HG02798 (cell line): ENCODE results near the gene NKIRAS1.
"Not testable (repeated sequence)": the region's sequence is repeated elsewhere in the genome, so short reads cannot be mapped to it uniquely, and the experiment has no call there.

Experiments
- ATAC-seq: cut with Tn5 transposase; IDR thresholded peaks from one replicate; pipeline ENCODE4 v1.9.1; 2021; ENCODE audit warnings: mild to moderate bottlenecking; ENCODE audit not compliant: unreplicated experiment, poor library complexity

Gene NKIRAS1

GRCh38 chr3:23941440-23941839 lies 24.6 kb upstream of the NKIRAS1 start:
- ATAC-seq, result no peak

GRCh38 chr3:23940775-23941174 lies 24.0 kb upstream of the NKIRAS1 start:
- ATAC-seq, result no peak

GRCh38 chr3:23938688-23939087 lies 21.9 kb upstream of the NKIRAS1 start:
- ATAC-seq, result no peak

GRCh38 chr3:23937296-23937695 lies 20.5 kb upstream of the NKIRAS1 start:
- no peak for ATAC-seq

- ATAC-seq, result no peak
Measured at GRCh38 chr3:23934253-23934652, 17.5 kb upstream of the NKIRAS1 start.

GRCh38 chr3:23932571-23932970 lies 15.8 kb upstream of the NKIRAS1 start:
- ATAC-seq, result no peak

- no peak for ATAC-seq
Measured at GRCh38 chr3:23931597-23931996, 14.8 kb upstream of the NKIRAS1 start.

GRCh38 chr3:23928524-23928923 lies 11.7 kb upstream of the NKIRAS1 start:
- ATAC-seq, result no peak

GRCh38 chr3:23926736-23927135 lies 9.9 kb upstream of the NKIRAS1 start:
- ATAC-seq, result no peak

- no peak for ATAC-seq
Measured at GRCh38 chr3:23926246-23926645, 9.5 kb upstream of the NKIRAS1 start.

GRCh38 chr3:23923786-23924185 lies 7.0 kb upstream of the NKIRAS1 start:
- ATAC-seq, result no peak

GRCh38 chr3:23921052-23921511 lies 4.3 kb upstream of the NKIRAS1 start:
- no peak for ATAC-seq

- ATAC-seq, result no peak
Measured at GRCh38 chr3:23920151-23920655, 3.4 kb upstream of the NKIRAS1 start.

- no peak for ATAC-seq
Measured at GRCh38 chr3:23919628-23920027, 2.8 kb upstream of the NKIRAS1 start.

- not testable (repeated sequence) for ATAC-seq
Measured at GRCh38 chr3:23918331-23918730, 1.5 kb upstream of the NKIRAS1 start.

- ATAC-seq, result not testable (repeated sequence)
Measured at GRCh38 chr3:23917679-23918303, 1.0 kb upstream of the NKIRAS1 start.

GRCh38 chr3:23916152-23916885 lies 471 bp downstream of the NKIRAS1 start:
- peak; percentile 49 for ATAC-seq

- ATAC-seq, result no peak
Measured at GRCh38 chr3:23915537-23916108, 1.2 kb downstream of the NKIRAS1 start.

GRCh38 chr3:23913873-23914743 lies 2.7 kb downstream of the NKIRAS1 start:
- no peak for ATAC-seq

GRCh38 chr3:23913182-23913581 lies 3.6 kb downstream of the NKIRAS1 start:
- no peak for ATAC-seq
